ENCODE measurements around the gene ADAT3. TPM values are rescaled to one million over a fixed set of nuclear protein-coding genes. Genes with fewer than 3 reads are reported as not detected.

The ADAT3 gene
- total and polyA plus RNA-seq, 4 donors: 1.3 to 3.3 (median 2.1) TPM

DNA sequence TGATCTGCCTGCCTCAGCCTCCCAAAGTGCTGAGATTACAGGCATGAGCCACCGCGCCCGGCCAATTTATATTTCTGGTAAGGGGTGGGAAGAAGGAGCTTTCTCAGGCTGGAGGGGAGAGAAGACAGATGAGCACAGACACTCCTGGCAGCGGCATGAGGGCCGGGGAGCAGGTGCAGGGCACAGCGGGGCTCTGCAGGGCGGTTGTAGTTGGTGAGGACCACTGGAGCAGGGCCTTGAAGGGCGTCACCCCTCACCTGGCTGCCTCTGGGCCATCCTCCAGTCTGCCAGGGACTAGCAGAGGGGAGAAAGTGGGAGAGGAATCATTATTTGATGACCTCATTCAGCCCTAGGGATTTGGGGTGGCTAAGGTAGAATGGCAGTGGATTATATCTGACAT, 27.2 kb downstream of the ADAT3 start:
- Histone ChIP-seq H3K4me3 (ENCODE audit: low read depth in 1 of 3, low read length in 3 of 3) (no peak overlapping the region), H3K4me1 (ENCODE audit: control insufficient read depth in 4 of 4, insufficient read depth in 4 of 4, low read length in 3 of 4) (peaks cover 3 to 11% (median 10%) of the 10 kb centered on the region in 4 donors), H3K27me3 (ENCODE audit: control insufficient read depth in 4 of 4, insufficient read depth in 4 of 4, low read length in 3 of 4) (no peaks in the 10 kb centered on the region), H3K9me3 (ENCODE audit: control insufficient read depth in 4 of 4, low read length in 3 of 4) (no peaks in the 10 kb centered on the region), H3K9ac (ENCODE audit: low read depth in 1 of 2, low read length in 2 of 2) (no peak overlapping the region), H3K36me3 (ENCODE audit: control insufficient read depth in 4 of 4, insufficient read depth in 3 of 4, low read depth in 1 of 4, low read length in 3 of 4) (no peaks in the 10 kb centered on the region), H3K27ac (ENCODE audit: low read depth in 1 of 2, low read length in 2 of 2) (no peak overlapping the region)
- TF ChIP-seq, protein P1, sequence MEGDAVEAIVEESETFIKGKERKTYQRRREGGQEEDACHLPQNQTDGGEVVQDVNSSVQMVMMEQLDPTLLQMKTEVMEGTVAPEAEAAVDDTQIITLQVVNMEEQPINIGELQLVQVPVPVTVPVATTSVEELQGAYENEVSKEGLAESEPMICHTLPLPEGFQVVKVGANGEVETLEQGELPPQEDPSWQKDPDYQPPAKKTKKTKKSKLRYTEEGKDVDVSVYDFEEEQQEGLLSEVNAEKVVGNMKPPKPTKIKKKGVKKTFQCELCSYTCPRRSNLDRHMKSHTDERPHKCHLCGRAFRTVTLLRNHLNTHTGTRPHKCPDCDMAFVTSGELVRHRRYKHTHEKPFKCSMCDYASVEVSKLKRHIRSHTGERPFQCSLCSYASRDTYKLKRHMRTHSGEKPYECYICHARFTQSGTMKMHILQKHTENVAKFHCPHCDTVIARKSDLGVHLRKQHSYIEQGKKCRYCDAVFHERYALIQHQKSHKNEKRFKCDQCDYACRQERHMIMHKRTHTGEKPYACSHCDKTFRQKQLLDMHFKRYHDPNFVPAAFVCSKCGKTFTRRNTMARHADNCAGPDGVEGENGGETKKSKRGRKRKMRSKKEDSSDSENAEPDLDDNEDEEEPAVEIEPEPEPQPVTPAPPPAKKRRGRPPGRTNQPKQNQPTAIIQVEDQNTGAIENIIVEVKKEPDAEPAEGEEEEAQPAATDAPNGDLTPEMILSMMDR (IDR thresholded peaks at IDR 0.05; ENCODE audit: low read depth, low read length, missing input control): no peak
- TF ChIP-seq NR2F2 (IDR thresholded peaks at IDR 0.05) (no peak), FOXA2 (IDR thresholded peaks at IDR 0.05) (no peak), HNF4G (IDR thresholded peaks at IDR 0.05) (no peak), TAF1 (conservative IDR thresholded peaks at IDR 0.05) (no peak), RXRA (IDR thresholded peaks at IDR 0.05) (no peak), SP1 (IDR thresholded peaks at IDR 0.05) (no peak), FOXA1 (IDR thresholded peaks at IDR 0.05) (no peak), HNF4A (conservative IDR thresholded peaks at IDR 0.05) (no peak), GABPA (IDR thresholded peaks at IDR 0.05 in 1 of 2, conservative IDR thresholded peaks at IDR 0.05 in 1 of 2) (no peak), RAD21 (IDR thresholded peaks at IDR 0.05) (no peak), JUND (IDR thresholded peaks at IDR 0.05) (no peak)
- TF ChIP-seq, protein P2, sequence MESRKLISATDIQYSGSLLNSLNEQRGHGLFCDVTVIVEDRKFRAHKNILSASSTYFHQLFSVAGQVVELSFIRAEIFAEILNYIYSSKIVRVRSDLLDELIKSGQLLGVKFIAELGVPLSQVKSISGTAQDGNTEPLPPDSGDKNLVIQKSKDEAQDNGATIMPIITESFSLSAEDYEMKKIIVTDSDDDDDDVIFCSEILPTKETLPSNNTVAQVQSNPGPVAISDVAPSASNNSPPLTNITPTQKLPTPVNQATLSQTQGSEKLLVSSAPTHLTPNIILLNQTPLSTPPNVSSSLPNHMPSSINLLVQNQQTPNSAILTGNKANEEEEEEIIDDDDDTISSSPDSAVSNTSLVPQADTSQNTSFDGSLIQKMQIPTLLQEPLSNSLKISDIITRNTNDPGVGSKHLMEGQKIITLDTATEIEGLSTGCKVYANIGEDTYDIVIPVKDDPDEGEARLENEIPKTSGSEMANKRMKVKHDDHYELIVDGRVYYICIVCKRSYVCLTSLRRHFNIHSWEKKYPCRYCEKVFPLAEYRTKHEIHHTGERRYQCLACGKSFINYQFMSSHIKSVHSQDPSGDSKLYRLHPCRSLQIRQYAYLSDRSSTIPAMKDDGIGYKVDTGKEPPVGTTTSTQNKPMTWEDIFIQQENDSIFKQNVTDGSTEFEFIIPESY (IDR thresholded peaks at IDR 0.05): no peak
- no peak for DNase-seq (ENCODE audit: low spot score)
- WGBS: 89% methylated on average over 8 of the region's 8 CpGs

DNA sequence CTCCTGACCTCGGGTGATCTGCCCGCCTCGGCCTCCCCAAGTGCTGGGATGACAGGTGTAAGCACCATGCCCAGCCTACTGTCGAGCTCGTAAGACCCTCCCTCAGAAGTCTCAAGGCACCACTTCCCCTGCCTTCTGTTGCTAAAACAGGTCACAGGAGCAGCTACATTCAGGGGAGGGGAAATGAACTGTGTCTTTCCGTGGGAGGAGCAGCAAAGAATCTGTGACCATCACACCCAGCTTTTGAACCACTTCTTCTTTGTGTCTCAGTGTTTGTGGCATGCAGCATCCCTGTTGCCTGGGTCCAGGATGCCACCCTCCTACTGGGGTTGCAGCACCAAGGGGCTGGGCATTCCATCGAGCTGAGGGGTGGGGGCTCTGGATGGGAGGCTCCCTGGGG, 28.0 kb downstream of the ADAT3 start:
- WGBS: 75% methylated on average over 7 of the region's 7 CpGs
- no peaks in the 10 kb centered on the region for H3K27me3 ChIP-seq (ENCODE audit: control insufficient read depth in 4 of 4, insufficient read depth in 4 of 4, low read length in 3 of 4)
- H3K27ac ChIP-seq (ENCODE audit: low read depth in 1 of 2, low read length in 2 of 2): no peak overlapping the region
- H3K4me1 ChIP-seq (ENCODE audit: control insufficient read depth in 4 of 4, insufficient read depth in 4 of 4, low read length in 3 of 4): peaks cover 3 to 11% (median 10%) of the 10 kb centered on the region in 4 donors
- H3K36me3 ChIP-seq (ENCODE audit: control insufficient read depth in 4 of 4, insufficient read depth in 3 of 4, low read depth in 1 of 4, low read length in 3 of 4): no peaks in the 10 kb centered on the region
- H3K9ac ChIP-seq (ENCODE audit: low read depth in 1 of 2, low read length in 2 of 2): no peak overlapping the region
- no peaks in the 10 kb centered on the region for H3K9me3 ChIP-seq (ENCODE audit: control insufficient read depth in 4 of 4, low read length in 3 of 4)
- no peak overlapping the region for H3K4me3 ChIP-seq (ENCODE audit: low read depth in 1 of 3, low read length in 3 of 3)
- DNase-seq (ENCODE audit: low spot score): no peak
- TF ChIP-seq NR2F2 (IDR thresholded peaks at IDR 0.05) (no peak), JUND (IDR thresholded peaks at IDR 0.05) (no peak), YY1 (IDR thresholded peaks at IDR 0.05) (no peak), EGR1 (IDR thresholded peaks at IDR 0.05; ENCODE audit: low read depth in 2 of 2) (no peak)

DNA sequence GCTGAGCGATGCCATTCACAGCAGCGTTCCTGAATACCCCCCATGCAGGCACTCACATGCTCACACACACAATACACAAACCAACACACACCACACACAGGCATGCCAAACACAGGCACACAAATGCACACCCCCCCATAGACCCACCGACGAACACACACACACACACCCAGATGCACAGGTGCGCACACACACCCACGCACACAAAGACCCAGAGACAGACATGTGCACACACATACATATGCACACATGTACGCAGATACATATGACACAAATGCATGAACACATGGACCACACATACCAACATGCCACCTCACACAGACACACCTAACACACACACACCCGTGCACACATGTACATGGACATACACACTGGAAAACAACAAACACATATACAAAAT, 28.7 kb downstream of the ADAT3 start:
- no peaks in the 10 kb centered on the region for H3K27me3 ChIP-seq (ENCODE audit: control insufficient read depth in 4 of 4, insufficient read depth in 4 of 4, low read length in 3 of 4)
- H3K9ac ChIP-seq (ENCODE audit: low read depth in 1 of 2, low read length in 2 of 2): no peak overlapping the region
- H3K9me3 ChIP-seq (ENCODE audit: control insufficient read depth in 4 of 4, low read length in 3 of 4): no peaks in the 10 kb centered on the region
- H3K36me3 ChIP-seq (ENCODE audit: control insufficient read depth in 4 of 4, insufficient read depth in 3 of 4, low read depth in 1 of 4, low read length in 3 of 4): no peaks in the 10 kb centered on the region
- H3K27ac ChIP-seq (ENCODE audit: low read depth in 1 of 2, low read length in 2 of 2): no peak overlapping the region
- peaks cover 3 to 10% (median 10%) of the 10 kb centered on the region in 4 donors for H3K4me1 ChIP-seq (ENCODE audit: control insufficient read depth in 4 of 4, insufficient read depth in 4 of 4, low read length in 3 of 4)
- no peak for DNase-seq (ENCODE audit: low spot score)
- 94% methylated on average over 8 of the region's 8 CpGs for WGBS
- no peak overlapping the region for H3K4me3 ChIP-seq (ENCODE audit: low read depth in 1 of 3, low read length in 3 of 3)
- no peak for TF ChIP-seq SP1 (IDR thresholded peaks at IDR 0.05)
- no peak for TF ChIP-seq HNF4A (conservative IDR thresholded peaks at IDR 0.05)
- TF ChIP-seq GABPA (IDR thresholded peaks at IDR 0.05 in 1 of 2, conservative IDR thresholded peaks at IDR 0.05 in 1 of 2): no peak
- TF ChIP-seq, protein P3, sequence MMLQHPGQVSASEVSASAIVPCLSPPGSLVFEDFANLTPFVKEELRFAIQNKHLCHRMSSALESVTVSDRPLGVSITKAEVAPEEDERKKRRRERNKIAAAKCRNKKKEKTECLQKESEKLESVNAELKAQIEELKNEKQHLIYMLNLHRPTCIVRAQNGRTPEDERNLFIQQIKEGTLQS (IDR thresholded peaks at IDR 0.05): no peak
- TF ChIP-seq RXRA (IDR thresholded peaks at IDR 0.05): no peak
- no peak for TF ChIP-seq HNF4G (IDR thresholded peaks at IDR 0.05)
- TF ChIP-seq, protein P1 (IDR thresholded peaks at IDR 0.05; ENCODE audit: low read depth, low read length, missing input control): no peak
- TF ChIP-seq, protein P4, sequence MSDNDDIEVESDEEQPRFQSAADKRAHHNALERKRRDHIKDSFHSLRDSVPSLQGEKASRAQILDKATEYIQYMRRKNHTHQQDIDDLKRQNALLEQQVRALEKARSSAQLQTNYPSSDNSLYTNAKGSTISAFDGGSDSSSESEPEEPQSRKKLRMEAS (IDR thresholded peaks at IDR 0.05): no peak
- TF ChIP-seq FOXA1 (IDR thresholded peaks at IDR 0.05): no peak
- no peak for TF ChIP-seq TAF1 (conservative IDR thresholded peaks at IDR 0.05)
- TF ChIP-seq EGR1 (IDR thresholded peaks at IDR 0.05; ENCODE audit: low read depth in 2 of 2): no peak
- no peak for TF ChIP-seq JUND (IDR thresholded peaks at IDR 0.05)
- TF ChIP-seq YY1 (IDR thresholded peaks at IDR 0.05): no peak
- no peak for TF ChIP-seq NR2F2 (IDR thresholded peaks at IDR 0.05)
